WERI-Rb-1 (cell line): ENCODE data around the gene SPECC1.

Source experiments
- DNase-seq: peaks from one replicate; pipeline ENCODE4 v3.0.0-alpha.2; 2020
- H3K27ac ChIP-seq: fragments of 250-450 bp; sonication (Bioruptor Pico); 2 replicates; pipeline ENCODE4 v1.5.1; 2020; ENCODE audit warnings: mild to moderate bottlenecking, moderate library complexity
- H3K27me3 ChIP-seq: fragments of 250-450 bp; sonication (Bioruptor Pico); 2 replicates; pipeline ENCODE4 v1.5.1; 2021; ENCODE audit warnings: mild to moderate bottlenecking, low read depth, moderate library complexity; ENCODE audit not compliant: insufficient read depth, severe bottlenecking
- H3K36me3 ChIP-seq: fragments of 250-450 bp; sonication (Bioruptor Pico); 2 replicates; pipeline ENCODE4 v1.5.1; 2020; ENCODE audit warnings: mild to moderate bottlenecking, moderate library complexity
- H3K4me3 ChIP-seq: 2 replicates; pipeline ENCODE4 v1.5.1; 2011; ENCODE audit warnings: low read depth, mild to moderate bottlenecking, control low read depth, low read length
- H3K9me3 ChIP-seq: fragments of 250-450 bp; sonication (Bioruptor Pico); 2 replicates; pipeline ENCODE4 v1.5.1; 2021; ENCODE audit warnings: mild to moderate bottlenecking, moderate library complexity; ENCODE audit not compliant: severe bottlenecking
- CTCF ChIP-seq: IDR thresholded peaks from 2 replicates; pipeline ENCODE4 v1.5.1; 2011; ENCODE audit warnings: low read depth, mild to moderate bottlenecking, control low read depth, inconsistent platforms, low read length

The SPECC1 gene

GRCh38 chr17:20039037-20039436 lies 29.9 kb downstream of the SPECC1 start:
- Histone ChIP-seq H3K27ac (no peak overlapping the region), H3K27me3 (no peaks in the 10 kb centered on the region), H3K4me3 (no peak overlapping the region), H3K9me3 (no peaks in the 10 kb centered on the region), H3K36me3 (no peaks in the 10 kb centered on the region)
- no peak for DNase-seq
- TF ChIP-seq CTCF, result no peak

DNA sequence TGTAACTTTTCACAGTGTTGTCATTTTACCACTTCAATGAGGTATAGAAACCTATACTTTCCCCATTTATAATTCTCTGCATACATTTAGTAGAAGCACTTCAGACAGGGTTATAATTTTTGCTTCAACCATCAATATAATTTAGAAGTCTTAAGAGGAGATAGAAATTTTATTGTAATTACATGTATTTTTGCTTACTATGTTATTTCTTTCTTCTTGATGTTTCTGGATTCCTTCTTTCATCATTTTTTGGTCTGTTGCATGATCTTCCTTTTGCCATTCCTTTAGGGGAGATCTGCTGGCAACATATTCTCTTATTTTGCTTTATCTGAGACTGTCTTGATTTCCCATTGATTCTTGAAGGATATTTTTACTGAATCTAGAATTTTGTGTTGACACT lies 31.1 kb downstream of the SPECC1 start:
- Histone ChIP-seq H3K27me3 (no peaks in the 10 kb centered on the region), H3K4me3 (no peak overlapping the region), H3K27ac (no peak overlapping the region), H3K9me3 (no peaks in the 10 kb centered on the region), H3K36me3 (no peaks in the 10 kb centered on the region)
- no peak for DNase-seq
- no peak for TF ChIP-seq CTCF

DNA sequence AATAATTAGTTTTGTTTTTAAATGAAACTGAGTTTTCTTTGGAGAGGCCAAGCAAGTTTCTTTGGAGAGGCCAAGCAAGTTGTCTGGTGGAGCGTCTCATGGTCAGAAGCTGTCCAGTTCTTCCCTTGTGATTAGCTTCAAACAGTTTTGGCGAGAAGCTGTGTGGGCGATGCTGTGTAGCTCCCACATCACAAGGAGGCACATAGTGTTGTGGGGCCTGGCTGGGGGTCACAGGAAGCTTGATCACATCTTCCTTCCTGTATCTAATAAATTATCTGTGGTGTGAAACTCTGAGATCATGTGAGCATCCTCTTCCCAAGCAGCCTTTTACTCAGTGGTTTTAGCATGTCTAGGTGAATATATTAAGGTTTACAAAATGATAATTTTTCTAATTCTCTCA lies 33.9 kb downstream of the SPECC1 start:
- Histone ChIP-seq H3K4me3 (no peak overlapping the region), H3K36me3 (no peaks in the 10 kb centered on the region), H3K27ac (no peak overlapping the region), H3K27me3 (no peaks in the 10 kb centered on the region), H3K9me3 (no peaks in the 10 kb centered on the region)
- DNase-seq, result no peak
- TF ChIP-seq CTCF, result no peak

GRCh38 chr17:20045476-20045875 lies 36.3 kb downstream of the SPECC1 start:
- DNase-seq, result no peak
- Histone ChIP-seq H3K9me3 (no peaks in the 10 kb centered on the region), H3K27ac (no peak overlapping the region), H3K27me3 (no peaks in the 10 kb centered on the region), H3K4me3 (no peak overlapping the region), H3K36me3 (no peaks in the 10 kb centered on the region)
- TF ChIP-seq CTCF, result no peak

DNA sequence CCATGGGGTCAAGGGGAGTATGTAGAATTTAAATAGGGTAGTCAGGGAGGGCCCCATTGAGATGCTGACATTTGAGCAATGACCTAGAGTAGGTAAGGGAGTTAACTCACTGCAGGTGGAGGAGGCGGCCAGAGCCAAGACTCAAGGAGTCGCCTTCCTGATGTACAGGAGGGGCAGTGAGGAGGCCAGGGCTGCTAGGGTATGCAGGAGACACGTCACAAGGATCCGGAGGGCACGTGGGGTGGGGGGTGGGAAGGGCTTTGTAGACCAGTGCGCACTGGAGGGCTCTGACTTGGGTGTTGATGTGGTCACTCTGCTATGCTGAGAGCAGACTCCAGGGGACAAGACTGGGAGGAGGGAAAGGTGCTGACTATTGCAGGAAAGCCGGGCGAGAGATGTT lies 37.5 kb downstream of the SPECC1 start:
- H3K4me3 ChIP-seq, result no peak overlapping the region
- H3K9me3 ChIP-seq, result no peaks in the 10 kb centered on the region
- no peak for DNase-seq
- no peak overlapping the region for H3K27ac ChIP-seq
- no peak for TF ChIP-seq CTCF
- H3K27me3 ChIP-seq, result no peaks in the 10 kb centered on the region
- H3K36me3 ChIP-seq, result no peaks in the 10 kb centered on the region

GRCh38 chr17:20051624-20052023 lies 42.5 kb downstream of the SPECC1 start:
- TF ChIP-seq CTCF, result no peak
- DNase-seq, result no peak

More at GRCh38 chr17:20051624-20052023, 42.5 kb downstream of the SPECC1 start:
- Histone ChIP-seq H3K4me3 (no peak overlapping the region), H3K36me3 (no peaks in the 10 kb centered on the region), H3K9me3 (peaks cover 5% of the 10 kb centered on the region), H3K27ac (no peak overlapping the region), H3K27me3 (no peaks in the 10 kb centered on the region)
